KMS-11 (cell line): ENCODE results near the gene ZNF569.
"Not testable (repeated sequence)": the region's sequence is repeated elsewhere in the genome, so short reads cannot be mapped to it uniquely, and the experiment has no call there.

Source experiments
- H2AFZ ChIP-seq: fragments of 200-600 bp; sonication (generic); 2 replicates; pipeline ENCODE4 v1.6.1; 2016; ENCODE audit warnings: antibody characterized with exemption, mixed run types, low read depth
- H3K27ac ChIP-seq: fragments of 200-600 bp; sonication (generic); 2 replicates; pipeline ENCODE4 v1.6.1; 2016; ENCODE audit warnings: mild to moderate bottlenecking, mixed run types
- H3K27me3 ChIP-seq: fragments of 200-600 bp; sonication (generic); 2 replicates; pipeline ENCODE4 v1.6.1; 2017; ENCODE audit warnings: mild to moderate bottlenecking, low read depth, mixed run types, moderate library complexity; ENCODE audit not compliant: insufficient read depth
- H3K36me3 ChIP-seq: fragments of 200-600 bp; sonication (generic); 2 replicates; pipeline ENCODE4 v1.6.1; 2017; ENCODE audit warnings: mild to moderate bottlenecking, mixed run types; ENCODE audit not compliant: insufficient read depth
- H3K4me1 ChIP-seq: fragments of 200-600 bp; sonication (generic); 2 replicates; pipeline ENCODE4 v1.6.1; 2016; ENCODE audit warnings: mild to moderate bottlenecking, low read depth, mixed run types; ENCODE audit not compliant: poor library complexity, severe bottlenecking
- H3K4me2 ChIP-seq: fragments of 200-600 bp; sonication (generic); 2 replicates; pipeline ENCODE4 v1.7.0; 2016; ENCODE audit warnings: mild to moderate bottlenecking, mixed run types
- H3K4me3 ChIP-seq: fragments of 200-600 bp; sonication (generic); IDR thresholded peaks from 2 replicates; pipeline ENCODE4 v1.6.1; 2017; ENCODE audit warnings: low read depth, low read length, mixed read lengths; ENCODE audit not compliant: insufficient read depth
- H3K79me2 ChIP-seq: fragments of 200-600 bp; sonication (generic); 2 replicates; pipeline ENCODE4 v1.6.1; 2016; ENCODE audit warnings: low read depth, mixed run types; ENCODE audit not compliant: insufficient read depth
- H3K9ac ChIP-seq: fragments of 200-600 bp; sonication (generic); 2 replicates; pipeline ENCODE4 v1.6.1; 2016; ENCODE audit warnings: mild to moderate bottlenecking, mixed run types
- H4K20me1 ChIP-seq: fragments of 200-600 bp; sonication (generic); 2 replicates; pipeline ENCODE4 v1.6.1; 2016; ENCODE audit warnings: mild to moderate bottlenecking, mixed run types; ENCODE audit not compliant: insufficient read depth
- CTCF ChIP-seq: fragments of 200-600 bp; sonication (generic); conservative IDR thresholded peaks from 2 replicates; pipeline ENCODE4 v1.6.1; 2017; ENCODE audit warnings: low read depth, mild to moderate bottlenecking, antibody characterized with exemption, low read length, moderate library complexity, mixed read lengths

The ZNF569 gene

GRCh38 chr19:37412700-37413099, 54.5 kb downstream of the ZNF569 start:
- H3K4me2 ChIP-seq = no peak overlapping the region
- no peaks in the 10 kb centered on the region for H3K79me2 ChIP-seq
- H3K9ac ChIP-seq = no peak overlapping the region
- no peak overlapping the region for H3K27ac ChIP-seq
- no peak overlapping the region for H2AFZ ChIP-seq
- no peaks in the 10 kb centered on the region for H4K20me1 ChIP-seq
- H3K36me3 ChIP-seq = no peaks in the 10 kb centered on the region
- no peaks in the 10 kb centered on the region for H3K27me3 ChIP-seq
- H3K4me1 ChIP-seq = no peaks in the 10 kb centered on the region
- no peak overlapping the region for H3K4me3 ChIP-seq
- TF ChIP-seq CTCF = no peak

- H2AFZ ChIP-seq, H3K4me3 ChIP-seq, H3K27ac ChIP-seq, H3K9ac ChIP-seq, H3K36me3 ChIP-seq, H3K4me2 ChIP-seq, H4K20me1 ChIP-seq, H3K4me1 ChIP-seq, H3K27me3 ChIP-seq, H3K79me2 ChIP-seq: not testable (repeated sequence)
Measured at GRCh38 chr19:37406140-37406846, 61.0 kb downstream of the ZNF569 start.

GRCh38 chr19:37403403-37403802, 63.8 kb downstream of the ZNF569 start:
- Histone ChIP-seq H3K4me2 (no peak overlapping the region), H3K79me2 (no peaks in the 10 kb centered on the region), H3K27ac (no peak overlapping the region), H3K9ac (no peak overlapping the region), H3K4me3 (no peak overlapping the region), H3K36me3 (no peaks in the 10 kb centered on the region), H2AFZ (no peak overlapping the region), H3K27me3 (no peaks in the 10 kb centered on the region), H3K4me1 (no peaks in the 10 kb centered on the region), H4K20me1 (no peaks in the 10 kb centered on the region)
- no peak for TF ChIP-seq CTCF

GRCh38 chr19:37401078-37401477, 66.2 kb downstream of the ZNF569 start:
- H3K27me3 ChIP-seq = no peaks in the 10 kb centered on the region
- no peak overlapping the region for H3K9ac ChIP-seq
- TF ChIP-seq CTCF = no peak
- no peaks in the 10 kb centered on the region for H4K20me1 ChIP-seq
- H3K4me1 ChIP-seq = no peaks in the 10 kb centered on the region
- no peaks in the 10 kb centered on the region for H3K36me3 ChIP-seq
- no peak overlapping the region for H2AFZ ChIP-seq
- H3K4me2 ChIP-seq = no peak overlapping the region
- H3K4me3 ChIP-seq = no peak overlapping the region
- no peak overlapping the region for H3K27ac ChIP-seq
- no peaks in the 10 kb centered on the region for H3K79me2 ChIP-seq

GRCh38 chr19:37391399-37391798, 75.8 kb downstream of the ZNF569 start:
- H3K9ac ChIP-seq, H4K20me1 ChIP-seq, H3K79me2 ChIP-seq, H2AFZ ChIP-seq, H3K4me1 ChIP-seq, H3K4me2 ChIP-seq, H3K27ac ChIP-seq, H3K36me3 ChIP-seq, H3K4me3 ChIP-seq, H3K27me3 ChIP-seq: not testable (repeated sequence)
